SK-N-SH treated with all-trans-retinoic acid at 6 μM for 48 hours (cell line): Measurements from ENCODE around the gene SFMBT2.

Experiments
- ATAC-seq: fragments of 200-7000 bp; cut with Tn5 transposase; 3 replicates; pipeline ENCODE4 v1.9.1; 2020; ENCODE audit warnings: mild to moderate bottlenecking, moderate library complexity
- ARNTL ChIP-seq: fragments of 450-650 bp; formaldehyde crosslinking; IDR thresholded peaks from 2 replicates; pipeline ENCODE4 v1.5.0; 2020; ENCODE audit warnings: low read depth, mild to moderate bottlenecking, moderate library complexity, borderline replicate concordance
- BACH2 ChIP-seq: fragments of 250-450 bp; sonication (Bioruptor Pico); IDR thresholded peaks from 2 replicates; pipeline ENCODE4 v1.9.0; 2021; ENCODE audit warnings: mild to moderate bottlenecking, borderline replicate concordance
- CREB5 ChIP-seq: fragments of 250-450 bp; sonication (Bioruptor Pico); IDR thresholded peaks from 2 replicates; pipeline ENCODE4 v1.5.1; 2020; ENCODE audit warnings: low read depth, mild to moderate bottlenecking, moderate library complexity
- CSDC2 ChIP-seq: fragments of 250-450 bp; sonication (Bioruptor Pico); IDR thresholded peaks from 2 replicates; pipeline ENCODE4 v1.5.0; 2020; ENCODE audit warnings: mild to moderate bottlenecking, moderate library complexity
- CSRNP3 ChIP-seq: fragments of 250-450 bp; sonication (Bioruptor Pico); IDR thresholded peaks from 2 replicates; pipeline ENCODE4 v1.5.1; 2021; ENCODE audit warnings: mild to moderate bottlenecking, moderate library complexity
- ESRRG ChIP-seq: fragments of 250-450 bp; sonication (Bioruptor Pico); IDR thresholded peaks from 2 replicates; pipeline ENCODE4 v1.6.1; 2021; ENCODE audit warnings: mild to moderate bottlenecking
- ISL1 ChIP-seq: fragments of 250-450 bp; sonication (Bioruptor Pico); IDR thresholded peaks from 2 replicates; pipeline ENCODE4 v2.1.2; 2022; ENCODE audit warnings: mild to moderate bottlenecking, moderate library complexity
- OSR1 ChIP-seq: fragments of 250-450 bp; sonication (Bioruptor Pico); IDR thresholded peaks from 2 replicates; pipeline ENCODE4 v1.8.0; 2022; ENCODE audit warnings: moderate library complexity, mild to moderate bottlenecking, inconsistent platforms
- PATZ1 ChIP-seq: fragments of 250-450 bp; sonication (Bioruptor Pico); IDR thresholded peaks from 2 replicates; pipeline ENCODE4 v1.8.0; 2020; ENCODE audit warnings: mild to moderate bottlenecking, moderate library complexity, borderline replicate concordance
- POU6F1 ChIP-seq: fragments of 250-450 bp; sonication (Bioruptor Pico); IDR thresholded peaks from 2 replicates; pipeline ENCODE4 v1.8.0; 2021; ENCODE audit warnings: low read depth, mild to moderate bottlenecking, moderate library complexity, borderline replicate concordance
- PPARA ChIP-seq: fragments of 250-450 bp; sonication (Bioruptor Pico); IDR thresholded peaks from 2 replicates; pipeline ENCODE4 v1.5.0; 2020; ENCODE audit warnings: mild to moderate bottlenecking, borderline replicate concordance
- RARB ChIP-seq: fragments of 250-450 bp; sonication (Bioruptor Pico); IDR thresholded peaks from 2 replicates; pipeline ENCODE4 v1.8.0; 2021; ENCODE audit warnings: mild to moderate bottlenecking, moderate library complexity
- SNAI2 ChIP-seq: fragments of 250-450 bp; sonication (Bioruptor Pico); IDR thresholded peaks from 2 replicates; pipeline ENCODE4 v1.5.0; 2020; ENCODE audit warnings: mild to moderate bottlenecking, moderate library complexity
- TCF4 ChIP-seq: fragments of 250-450 bp; sonication (Bioruptor Pico); IDR thresholded peaks from 2 replicates; pipeline ENCODE4 v1.8.0; 2021; ENCODE audit warnings: mild to moderate bottlenecking, moderate library complexity, borderline replicate concordance
- TOX ChIP-seq: fragments of 250-450 bp; sonication (Bioruptor Pico); IDR thresholded peaks from 2 replicates; pipeline ENCODE4 v1.8.0; 2021; ENCODE audit warnings: mild to moderate bottlenecking, moderate library complexity, borderline replicate concordance
- TSHZ2 ChIP-seq: fragments of 250-450 bp; sonication (Bioruptor Pico); IDR thresholded peaks from 2 replicates; pipeline ENCODE4 v1.5.0; 2020; ENCODE audit warnings: mild to moderate bottlenecking, moderate library complexity
- ZFP3 ChIP-seq: fragments of 250-450 bp; sonication (Bioruptor Pico); IDR thresholded peaks from 2 replicates; pipeline ENCODE4 v1.5.0; 2020; ENCODE audit warnings: mild to moderate bottlenecking, moderate library complexity
- ZNF565 ChIP-seq: fragments of 450-650 bp; formaldehyde crosslinking; conservative IDR thresholded peaks from 2 replicates; pipeline ENCODE4 v1.5.0; 2020; ENCODE audit warnings: low read depth, mild to moderate bottlenecking, moderate library complexity
- ZNF70 ChIP-seq: fragments of 450-650 bp; formaldehyde crosslinking; IDR thresholded peaks from 2 replicates; pipeline ENCODE4 v1.5.0; 2020; ENCODE audit warnings: mild to moderate bottlenecking, moderate library complexity

The SFMBT2 gene

GRCh38 chr10:7421526-7421925, 10.7 kb upstream of the SFMBT2 start:
- no peak for ATAC-seq
- TF ChIP-seq CSDC2 (CRISPR knock-in tag) (no peak), CSRNP3 (CRISPR knock-in tag) (no peak), RARB (no peak), PATZ1 (CRISPR knock-in tag) (no peak), OSR1 (CRISPR knock-in tag) (no peak), POU6F1 (CRISPR knock-in tag) (no peak), ZFP3 (no peak), ZNF565 (CRISPR knock-in tag) (no peak), TOX (CRISPR knock-in tag) (no peak), ESRRG (no peak), TCF4 (CRISPR knock-in tag) (no peak), ARNTL (CRISPR knock-in tag) (no peak)

GRCh38 chr10:7419998-7420397, 9.2 kb upstream of the SFMBT2 start:
- TF ChIP-seq PATZ1 (CRISPR knock-in tag) (no peak), ZFP3 (no peak), TOX (CRISPR knock-in tag) (no peak), CSDC2 (CRISPR knock-in tag) (no peak), ESRRG (no peak), PPARA (CRISPR knock-in tag) (no peak), TSHZ2 (CRISPR knock-in tag) (no peak), RARB (no peak), ARNTL (CRISPR knock-in tag) (no peak), CREB5 (CRISPR knock-in tag) (no peak), SNAI2 (no peak), ISL1 (no peak), CSRNP3 (CRISPR knock-in tag) (no peak), ZNF70 (CRISPR knock-in tag) (no peak), BACH2 (CRISPR knock-in tag) (no peak), TCF4 (CRISPR knock-in tag) (no peak)

More at GRCh38 chr10:7419998-7420397, 9.2 kb upstream of the SFMBT2 start:
- no peak for ATAC-seq
